HG03457 (cell line): ENCODE results near the gene JARID2.

Experiments used
- ATAC-seq: cut with Tn5 transposase; IDR thresholded peaks from one replicate; pipeline ENCODE4 v1.9.1; 2021; ENCODE audit warnings: moderate number of reproducible peaks; ENCODE audit not compliant: unreplicated experiment

The JARID2 gene

DNA sequence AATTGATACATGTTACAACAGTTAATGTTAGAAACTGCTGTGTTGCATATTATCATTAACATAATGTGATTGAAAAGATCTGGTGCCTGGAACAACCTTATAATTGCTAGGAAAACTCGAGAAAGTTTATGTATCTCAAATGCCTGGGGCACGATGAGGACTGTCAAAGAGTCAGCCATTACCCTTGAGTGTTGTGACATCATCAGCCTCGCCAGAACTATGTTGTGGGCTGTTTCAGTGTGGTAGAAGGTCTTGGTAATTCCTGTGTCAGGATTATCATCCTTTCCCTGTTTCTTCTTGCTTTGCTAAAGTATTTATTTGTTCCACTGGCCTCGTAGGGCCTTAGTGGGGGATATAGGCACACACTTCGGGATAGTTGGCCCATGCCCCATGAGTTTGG, 231.9 kb downstream of the JARID2 start:
- ATAC-seq, result no peak

DNA sequence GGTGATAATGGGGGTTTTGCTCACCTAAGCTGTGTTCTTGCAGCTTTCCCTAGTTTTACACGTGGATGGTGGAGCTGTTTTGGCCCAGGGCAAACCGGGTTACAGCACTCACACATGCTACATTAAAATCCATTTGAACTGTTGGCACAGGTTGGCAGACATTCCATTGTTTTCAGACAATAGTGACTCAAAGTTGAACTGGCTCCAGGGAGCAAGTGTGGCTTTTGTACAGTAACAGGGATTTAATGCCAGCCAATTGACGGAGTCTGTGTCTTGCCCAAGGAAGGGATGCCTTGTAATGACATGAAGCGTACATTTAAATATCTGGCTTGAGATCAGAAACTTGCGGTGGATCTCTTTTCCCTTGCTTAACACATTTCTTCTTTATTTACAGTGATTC, 233.9 kb downstream of the JARID2 start:
- no peak for ATAC-seq

DNA sequence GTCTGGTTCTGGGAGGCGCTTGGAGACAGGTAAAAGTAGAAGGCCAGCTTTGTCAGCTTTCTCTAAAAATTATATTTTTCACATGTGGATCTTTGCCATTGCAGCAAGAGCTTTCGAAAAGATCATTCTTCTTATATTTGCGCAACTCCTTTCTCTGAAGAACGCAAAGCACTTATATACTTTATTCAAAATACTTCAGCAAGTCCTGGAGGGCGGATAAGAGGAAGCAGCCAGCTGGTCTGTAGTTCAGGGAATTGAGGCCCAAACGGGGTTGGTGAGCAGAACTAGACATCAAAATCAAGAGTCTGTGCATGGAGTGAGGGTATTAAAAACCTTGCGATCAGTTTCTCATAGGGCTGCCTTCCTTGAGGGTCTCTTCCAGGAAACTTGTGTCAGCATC, 234.7 kb downstream of the JARID2 start:
- no peak for ATAC-seq

DNA sequence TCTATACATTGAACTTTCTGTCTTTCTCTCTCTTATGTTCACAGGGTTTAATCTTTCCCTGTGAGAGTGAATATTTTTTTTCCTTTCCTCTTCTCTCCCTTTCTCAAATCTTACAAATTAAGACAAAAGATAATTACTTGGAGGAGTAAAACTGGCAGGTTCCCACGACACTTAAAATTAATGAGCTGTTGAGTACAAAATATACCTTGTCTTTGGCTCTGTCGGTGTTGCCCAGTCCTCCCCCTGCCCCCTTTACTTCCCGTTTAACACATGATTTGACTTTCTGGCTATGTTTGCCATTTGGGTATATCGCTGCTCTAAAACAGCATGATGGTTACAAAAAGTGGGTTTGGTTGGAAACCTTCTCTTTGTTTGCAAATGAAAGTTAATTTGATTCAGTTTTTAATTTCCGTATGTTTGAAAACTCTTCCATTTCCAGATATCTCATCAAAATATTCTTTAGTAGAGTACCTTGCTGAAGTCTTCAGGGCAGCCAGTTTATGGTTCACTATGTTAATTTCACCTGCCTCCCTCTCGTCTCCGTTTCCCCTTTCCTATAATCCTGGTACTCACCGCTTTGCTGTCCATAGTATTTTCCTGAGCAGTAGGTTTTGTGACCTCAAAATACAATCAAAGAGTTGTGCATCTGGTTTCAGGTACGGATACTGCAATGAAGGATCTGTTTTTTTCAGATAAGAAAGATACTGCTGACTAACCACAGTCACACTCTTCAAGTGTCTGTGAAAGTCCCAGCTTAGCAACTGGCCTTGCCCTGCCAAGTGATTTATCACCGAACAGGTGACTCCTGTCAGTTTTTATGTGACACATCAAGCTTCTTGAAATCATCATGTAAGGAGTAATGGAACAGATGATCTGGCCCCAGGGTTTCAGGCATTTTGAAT, 235.8 kb downstream of the JARID2 start:
- no peak for ATAC-seq

DNA sequence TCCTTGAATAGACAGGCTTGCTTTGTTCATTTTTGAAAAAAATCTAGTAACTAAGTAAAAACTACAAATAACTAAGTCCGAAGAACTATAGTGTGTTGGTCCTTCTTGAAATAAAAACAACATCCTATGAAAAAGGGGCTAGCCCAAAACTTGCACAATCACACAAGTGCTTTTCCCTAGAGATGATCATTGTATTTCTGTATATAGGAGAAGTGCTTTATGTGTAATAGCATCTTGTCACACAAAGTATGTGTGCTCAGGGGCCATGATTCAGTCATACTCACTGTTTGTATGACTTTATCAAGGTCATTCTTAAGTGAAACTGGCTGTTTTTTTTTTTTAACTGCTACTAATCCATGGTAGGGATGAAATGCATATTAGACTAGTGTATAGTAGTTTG, 237.2 kb downstream of the JARID2 start:
- ATAC-seq, result no peak

DNA sequence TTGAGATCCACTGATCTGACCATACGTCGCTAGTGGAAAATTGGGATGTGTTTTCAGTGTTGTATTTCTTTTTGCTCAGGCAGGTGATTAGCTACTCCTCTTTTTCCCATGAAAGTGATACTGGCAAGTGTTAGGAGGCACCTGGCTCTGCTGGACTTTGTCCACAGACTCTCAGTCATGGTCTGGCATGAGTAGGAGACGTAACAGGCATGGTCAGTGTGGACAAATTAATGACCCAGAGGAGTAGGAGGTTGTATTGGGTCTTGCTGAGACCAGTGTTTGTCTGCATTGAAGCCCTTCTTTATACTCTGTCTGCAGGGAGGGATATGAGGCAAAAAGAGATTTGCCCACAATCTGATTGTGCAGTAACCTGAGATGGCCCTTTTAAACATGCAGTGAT, 238.3 kb downstream of the JARID2 start:
- ATAC-seq, result no peak

DNA sequence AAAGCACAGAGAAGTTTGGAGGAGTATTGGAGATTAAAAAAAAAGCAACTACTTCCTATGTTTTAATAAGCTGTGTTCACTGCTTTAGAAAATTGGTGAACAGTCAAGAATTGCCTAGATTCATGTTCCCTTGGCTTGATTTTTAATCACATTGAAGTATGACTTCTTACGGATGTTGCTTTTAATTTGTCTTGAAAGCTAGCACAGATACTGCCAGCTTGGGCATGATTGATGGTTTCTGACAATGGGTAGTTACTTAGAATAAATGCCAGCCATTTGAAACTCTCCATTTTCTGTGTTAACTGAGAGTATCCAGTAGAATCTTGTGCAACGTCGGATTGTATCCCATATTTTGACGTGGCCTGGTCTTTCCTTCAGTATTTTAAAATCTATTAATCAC, 239.0 kb downstream of the JARID2 start:
- ATAC-seq, result no peak

DNA sequence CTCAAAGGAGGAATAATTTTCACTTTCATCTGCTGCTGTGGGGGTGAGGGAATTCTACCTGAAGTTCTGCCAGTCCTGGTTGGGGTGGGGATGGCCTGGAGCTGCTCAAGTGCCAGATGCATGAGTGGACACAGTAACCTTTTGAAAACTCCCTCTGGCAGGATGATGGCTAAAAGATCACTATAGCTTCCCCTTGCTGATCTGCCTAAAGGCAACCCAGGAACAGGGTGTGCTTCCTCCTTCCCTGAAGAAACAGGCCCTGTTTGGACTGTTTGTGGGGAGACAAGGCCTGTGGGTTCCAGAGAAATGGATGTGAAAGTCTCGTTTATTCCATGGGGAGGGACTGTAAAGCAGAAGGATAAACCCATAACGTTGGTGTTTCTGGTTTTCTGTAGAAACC, 240.1 kb downstream of the JARID2 start:
- no peak for ATAC-seq

DNA sequence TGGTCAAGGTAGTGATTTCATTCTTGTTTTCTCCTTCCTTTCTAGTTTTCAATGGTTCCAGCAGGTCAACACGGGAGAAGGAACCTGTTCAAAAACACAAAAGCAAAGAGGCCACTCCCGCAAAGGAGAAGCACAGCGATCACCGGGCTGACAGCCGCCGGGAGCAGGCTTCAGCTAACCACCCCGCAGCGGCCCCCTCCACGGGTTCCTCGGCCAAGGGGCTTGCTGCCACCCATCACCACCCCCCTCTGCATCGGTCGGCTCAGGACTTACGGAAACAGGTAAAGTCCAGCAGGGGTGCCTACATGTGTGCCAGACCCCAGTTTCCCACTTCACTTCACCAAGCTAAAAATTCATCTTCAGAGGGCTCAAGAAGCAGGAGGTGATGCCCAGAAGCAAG, 241.4 kb downstream of the JARID2 start:
- ATAC-seq, result no peak

DNA sequence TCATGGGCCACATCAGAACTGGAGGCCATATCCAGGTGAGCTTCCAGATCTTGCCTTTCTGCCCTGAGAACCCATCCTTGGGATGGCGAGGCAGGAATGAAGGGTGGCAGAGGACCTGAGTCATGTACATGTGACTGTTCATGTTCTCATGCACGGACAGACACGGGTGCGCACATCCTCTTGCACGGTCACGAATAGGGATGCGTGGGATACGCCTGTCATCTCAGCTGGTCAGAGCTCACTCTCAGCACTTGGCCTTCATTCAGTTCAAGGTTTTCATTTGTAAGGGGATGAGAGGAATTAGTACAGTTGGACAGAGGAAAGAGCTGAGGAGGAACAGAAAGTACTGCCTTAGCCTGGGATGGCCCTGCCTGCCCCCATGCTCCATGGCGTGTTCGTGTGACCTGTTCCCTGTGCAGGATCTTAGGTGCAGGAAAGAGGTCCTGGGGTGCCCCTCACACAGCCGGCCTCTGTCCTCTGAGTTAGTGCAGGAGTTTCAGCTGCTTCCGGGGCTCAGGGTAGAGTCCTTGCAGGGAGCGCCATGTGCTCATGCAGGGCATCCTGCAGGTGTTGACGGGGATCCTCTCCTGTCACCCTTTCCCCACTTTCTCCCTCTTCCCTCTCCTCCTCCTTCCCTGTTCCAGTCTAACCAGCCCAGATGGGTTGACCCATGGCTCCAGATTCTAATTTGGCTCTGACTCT, 243.5 kb downstream of the JARID2 start:
- no peak for ATAC-seq

DNA sequence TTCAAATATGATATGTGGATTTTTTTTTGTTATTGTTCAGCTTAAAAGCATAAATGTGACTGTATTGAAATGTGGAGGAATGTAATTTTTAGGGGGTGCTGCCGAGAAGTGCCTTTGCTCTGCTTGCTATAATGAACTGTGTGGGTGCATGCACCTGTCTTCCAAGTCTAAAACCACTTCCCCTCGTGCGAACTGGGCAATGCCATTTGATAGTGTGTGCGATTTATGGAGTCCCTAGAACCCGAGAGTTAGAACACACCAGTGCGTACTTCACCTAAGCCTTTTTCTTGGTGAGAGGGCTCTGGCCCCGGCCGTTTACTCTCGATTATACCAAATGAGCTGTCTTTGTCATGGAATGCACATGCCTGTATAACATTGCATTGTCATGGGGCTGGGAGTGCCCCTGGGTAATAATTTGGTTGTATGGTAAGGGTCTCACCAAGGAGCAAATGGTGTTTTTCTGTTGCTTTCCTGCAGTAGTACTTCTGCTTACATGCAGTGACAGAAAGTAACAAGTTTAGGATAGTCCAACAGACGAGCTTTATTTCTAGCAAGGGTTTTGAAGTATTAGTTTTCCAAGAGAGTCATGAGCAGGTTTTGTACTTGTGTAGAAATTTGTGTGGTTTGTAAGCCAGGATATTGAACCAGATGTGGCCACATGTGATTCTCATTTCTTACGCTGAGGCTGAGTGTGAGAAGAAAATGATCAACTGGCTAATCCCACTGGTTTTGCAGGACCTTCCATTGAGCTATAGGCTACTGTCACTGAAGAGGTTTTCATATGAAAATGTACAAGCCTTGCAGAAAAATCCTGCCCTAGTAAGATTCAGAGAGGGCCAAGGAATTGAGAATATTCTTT, 244.6 kb downstream of the JARID2 start:
- ATAC-seq, result no peak

DNA sequence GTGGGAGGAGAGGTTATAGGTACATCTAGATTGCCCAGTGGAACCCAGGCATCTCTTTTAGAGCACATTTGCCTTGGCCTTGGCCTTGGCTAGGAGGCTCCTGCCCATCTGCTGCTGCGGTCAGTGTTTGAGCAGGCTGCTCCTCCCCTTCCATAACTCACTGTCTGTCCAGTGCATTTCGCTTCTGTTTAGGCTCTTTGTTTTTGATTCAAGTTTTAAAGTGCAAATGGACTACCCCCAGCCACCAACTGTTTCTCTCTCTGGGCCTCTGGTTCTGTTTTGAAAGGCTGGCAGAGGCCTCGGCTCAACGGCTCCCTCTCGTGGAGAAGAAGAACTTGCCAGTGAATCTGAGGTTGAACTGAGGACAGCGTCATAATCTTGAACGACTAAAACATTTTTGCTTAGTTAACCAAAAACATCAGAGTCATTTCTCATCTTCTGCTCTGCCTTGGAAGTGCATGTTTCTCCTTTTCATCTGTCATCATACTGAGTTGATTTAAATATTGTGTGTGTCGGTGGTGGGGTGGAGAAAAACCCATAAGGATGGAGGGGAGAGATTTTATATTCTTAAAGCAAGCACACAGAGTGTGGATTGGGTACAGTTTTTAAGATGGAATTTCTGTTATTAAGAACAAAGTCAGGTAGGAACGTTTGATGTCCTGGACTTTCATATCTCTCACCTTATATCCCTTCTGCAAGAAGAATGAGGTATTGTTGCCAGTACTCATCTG, 245.6 kb downstream of the JARID2 start:
- no peak for ATAC-seq

DNA sequence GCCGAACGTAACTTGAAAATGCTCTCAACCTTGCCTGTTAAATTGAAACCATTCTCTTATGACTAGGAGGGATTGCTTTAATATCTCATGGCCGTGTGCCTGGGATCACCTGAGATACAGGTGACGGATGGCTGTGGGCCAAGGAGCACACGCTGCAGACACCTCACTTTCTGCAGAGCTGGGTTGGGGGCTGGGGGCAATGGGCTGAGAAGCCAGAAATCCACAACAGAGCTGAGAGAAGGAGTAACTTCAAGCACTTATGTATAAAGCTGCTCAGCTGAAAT, 246.1 kb downstream of the JARID2 start:
- ATAC-seq, result no peak

DNA sequence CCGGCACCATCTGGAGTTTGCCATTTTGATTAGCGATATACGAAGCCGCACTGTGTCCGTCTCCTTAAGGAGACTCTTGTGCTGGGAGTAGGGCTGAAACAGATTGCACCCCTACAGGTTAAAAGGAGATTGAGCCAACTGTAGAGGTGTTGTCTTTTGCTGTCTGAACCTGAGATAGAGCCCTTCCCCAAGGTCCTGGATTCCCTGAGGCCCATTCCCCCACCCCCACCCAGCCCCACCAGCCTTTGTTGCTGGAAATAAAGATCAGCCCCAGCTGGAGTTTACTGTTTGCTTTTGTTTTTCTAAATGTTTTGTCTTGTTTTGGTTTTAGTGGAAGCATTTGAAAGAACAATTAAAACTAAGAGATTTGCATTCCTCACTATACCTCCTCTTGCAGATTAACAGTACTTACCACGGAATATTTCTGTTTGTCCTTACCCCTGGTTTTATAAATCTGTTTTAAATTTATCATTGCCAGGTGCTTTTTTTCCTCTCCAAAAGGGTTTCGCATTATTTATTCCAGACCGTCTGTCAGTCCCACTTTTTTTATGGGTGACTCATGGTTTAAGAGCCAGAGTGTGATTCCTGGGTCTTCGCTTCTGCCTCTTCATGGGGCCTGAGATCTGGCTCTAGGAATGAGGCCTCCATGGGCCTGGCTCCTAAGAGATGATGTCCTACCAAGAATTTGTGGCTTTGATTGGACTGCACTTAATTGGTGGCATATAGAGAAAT, 247.7 kb downstream of the JARID2 start:
- no peak for ATAC-seq

DNA sequence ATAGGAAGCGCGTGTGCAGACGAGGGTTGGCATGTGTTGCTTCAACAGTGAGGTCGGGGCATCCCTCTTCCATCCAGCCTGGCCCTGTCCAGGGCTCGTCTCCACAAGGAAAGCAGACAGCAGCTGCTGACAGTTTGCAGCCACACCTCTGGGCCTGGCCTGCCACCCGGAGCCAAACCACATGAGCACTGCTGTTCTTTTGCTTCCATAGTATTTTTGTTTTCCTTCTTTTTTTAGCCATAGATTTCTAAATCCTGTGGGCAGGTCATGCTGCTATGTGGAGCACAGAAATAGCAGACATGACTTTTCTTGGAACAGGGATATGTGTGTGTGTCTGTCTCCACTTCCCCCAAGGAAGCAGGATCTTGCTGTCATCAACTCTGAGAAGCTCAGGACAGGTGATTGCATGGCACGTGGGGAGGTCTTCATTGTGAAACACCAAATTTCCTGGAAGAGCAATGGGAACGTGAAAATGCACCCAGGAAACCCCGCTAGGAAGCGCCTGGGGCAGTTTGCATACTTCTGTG, 249.6 kb downstream of the JARID2 start:
- no peak for ATAC-seq

DNA sequence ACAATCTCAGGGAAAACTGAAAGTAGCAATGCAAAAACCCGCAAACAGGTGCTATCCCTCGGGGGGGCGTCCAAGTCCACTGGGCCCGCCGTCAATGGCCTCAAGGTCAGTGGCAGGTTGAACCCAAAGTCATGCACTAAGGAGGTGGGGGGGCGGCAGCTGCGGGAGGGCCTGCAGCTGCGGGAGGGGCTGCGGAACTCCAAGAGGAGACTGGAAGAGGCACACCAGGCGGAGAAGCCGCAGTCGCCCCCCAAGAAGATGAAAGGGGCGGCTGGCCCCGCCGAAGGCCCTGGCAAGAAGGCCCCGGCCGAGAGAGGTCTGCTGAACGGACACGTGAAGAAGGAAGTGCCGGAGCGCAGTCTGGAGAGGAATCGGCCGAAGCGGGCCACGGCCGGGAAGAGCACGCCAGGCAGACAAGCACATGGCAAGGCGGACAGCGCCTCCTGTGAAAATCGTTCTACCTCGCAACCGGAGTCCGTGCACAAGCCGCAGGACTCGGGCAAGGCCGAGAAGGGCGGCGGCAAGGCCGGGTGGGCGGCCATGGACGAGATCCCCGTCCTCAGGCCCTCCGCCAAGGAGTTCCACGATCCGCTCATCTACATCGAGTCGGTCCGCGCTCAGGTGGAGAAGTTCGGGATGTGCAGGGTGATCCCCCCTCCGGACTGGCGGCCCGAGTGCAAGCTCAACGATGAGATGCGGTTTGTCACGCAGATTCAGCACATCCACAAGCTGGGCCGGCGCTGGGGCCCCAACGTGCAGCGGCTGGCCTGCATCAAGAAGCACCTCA, 250.7 kb downstream of the JARID2 start:
- no peak for ATAC-seq

DNA sequence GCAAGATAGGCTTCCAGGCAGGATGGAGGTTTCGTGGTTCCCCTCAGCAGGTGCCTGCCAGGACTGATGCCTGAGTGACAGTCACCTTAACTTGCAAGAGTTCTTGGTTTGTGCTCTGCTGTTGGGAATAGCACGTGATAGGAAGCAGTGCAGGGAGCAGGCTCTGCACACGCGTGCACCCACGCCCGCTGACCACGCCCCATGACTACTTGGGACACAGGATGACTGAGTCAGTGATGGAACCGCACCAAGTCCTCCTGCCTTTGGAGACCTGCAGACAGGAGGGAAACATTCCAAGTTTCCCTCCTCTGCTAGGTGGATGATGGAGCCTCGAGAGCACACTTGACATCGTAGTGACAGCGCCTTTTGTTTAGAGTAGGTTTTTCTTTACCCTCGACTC, 252.8 kb downstream of the JARID2 start:
- no peak for ATAC-seq

DNA sequence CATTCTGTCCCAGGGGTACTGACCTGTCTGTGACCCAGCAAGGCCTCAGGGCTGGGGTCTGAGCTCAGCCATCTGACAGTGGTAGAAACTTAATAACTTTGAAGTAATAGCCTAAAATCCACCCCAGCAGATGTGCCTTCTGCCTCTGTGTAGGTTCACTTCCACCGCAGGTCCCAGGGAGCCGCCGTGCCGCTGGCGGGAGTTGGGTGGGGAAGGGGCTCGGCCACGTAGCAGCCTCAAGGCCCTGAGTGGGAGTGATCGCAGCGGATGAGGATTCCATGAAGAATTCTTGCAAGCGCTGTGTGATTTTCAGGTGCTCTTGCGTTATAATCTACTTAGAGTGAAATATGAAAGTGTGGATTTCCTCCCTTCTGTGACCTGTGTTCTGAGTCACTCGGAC, 253.3 kb downstream of the JARID2 start:
- ATAC-seq, result no peak

DNA sequence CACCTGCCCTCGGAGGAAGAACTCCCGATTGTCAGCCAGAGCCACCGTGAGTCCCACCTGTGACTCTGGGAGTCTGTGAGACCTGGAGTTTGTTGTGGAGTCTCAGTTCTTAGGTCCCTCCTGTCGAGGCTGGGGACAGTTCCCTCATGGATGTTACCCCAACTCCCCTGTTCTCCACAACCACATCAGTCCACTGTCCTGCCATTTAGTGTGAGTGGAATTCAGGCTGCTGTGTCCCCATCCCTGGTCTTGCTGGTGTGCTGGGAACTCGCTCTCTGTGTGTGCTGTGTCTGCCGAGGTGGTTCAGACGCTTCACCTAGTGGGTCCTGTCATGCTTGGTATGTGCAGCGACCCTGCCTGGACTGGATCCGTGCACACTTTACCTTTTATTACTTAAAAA, 253.7 kb downstream of the JARID2 start:
- ATAC-seq, result no peak
